Measurements from ENCODE around the gene HGF.

- TF ChIP-seq CTCF (IDR thresholded peaks at IDR 0.05) (no peak), POLR2A (IDR thresholded peaks at IDR 0.05; ENCODE audit: low read depth) (no peak), POLR2AphosphoS5 (IDR thresholded peaks at IDR 0.05) (no peak), EP300 (IDR thresholded peaks at IDR 0.05) (no peak)
Measured at GRCh38 chr7:81743201-81743600, 26.6 kb downstream of the HGF start.
